ENCODE results near the gene KCNMB4. TPM values are rescaled to one million over a fixed set of nuclear protein-coding genes. Genes with fewer than 3 reads are reported as not detected.

The KCNMB4 gene
- total RNA-seq, 1 experiment from 2014 or later, result 0.23 TPM

DNA sequence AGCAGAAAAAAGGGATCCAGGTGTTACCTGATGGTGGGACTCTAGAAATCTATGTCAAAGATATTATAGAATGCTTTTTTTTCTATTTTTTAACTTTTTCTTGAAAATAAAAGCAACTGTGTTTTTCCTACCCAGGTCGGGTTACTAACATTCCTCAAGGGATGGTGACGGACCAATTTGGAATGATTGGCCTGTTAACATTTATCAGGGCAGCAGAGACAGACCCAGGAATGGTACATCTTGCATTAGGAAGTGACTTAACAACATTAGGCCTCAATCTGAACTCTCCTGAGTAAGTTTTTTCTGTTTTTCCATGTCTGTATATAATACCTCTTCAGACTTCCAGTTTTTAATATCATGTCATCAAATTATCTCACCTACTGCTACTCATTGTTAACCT, 27.6 kb upstream of the KCNMB4 start:
- no peak for TF ChIP-seq CTCF (IDR thresholded peaks at IDR 0.05; ENCODE audit: insufficient read depth in 1 of 2, low read depth in 1 of 2, low read length in 1 of 2, severe bottlenecking in 1 of 2, unreplicated experiment in 1 of 2)
- H3K27me3 Mint-ChIP-seq (ENCODE audit: insufficient read depth, unreplicated experiment), result no peaks in the 10 kb centered on the region
- no peaks in the 10 kb centered on the region for H3K9me3 Mint-ChIP-seq (ENCODE audit: unreplicated experiment)
- H3K27ac Mint-ChIP-seq (ENCODE audit: unreplicated experiment), result no peak overlapping the region
- H3K4me3 Mint-ChIP-seq (ENCODE audit: unreplicated experiment), result no peak overlapping the region
- Histone ChIP-seq H3K9me3 (no peaks in the 10 kb centered on the region), H3K36me3 (ENCODE audit: control insufficient read depth, insufficient read depth, low read length) (no peaks in the 10 kb centered on the region; the same call in 1 of the 2 replicates), H3K4me3 (ENCODE audit: low read depth, low read length) (no peak overlapping the region), H3K27me3 (replicated peaks; ENCODE audit: control insufficient read depth, insufficient read depth, low read length) (no peaks in the 10 kb centered on the region), H3K4me1 (no peaks in the 10 kb centered on the region)
- H3K4me1 Mint-ChIP-seq (ENCODE audit: low read depth, unreplicated experiment), result no peaks in the 10 kb centered on the region
- intact Hi-C loops (cut with micrococcal nuclease; ENCODE audit: unreplicated experiment), result no loop called here
- POLR2A ChIA-PET, result no interaction called here
- CTCF ChIA-PET, result no interaction called here
- BruUV-seq (replicated peaks), result no TSS peak
- no peak for DNase-seq
- peaks cover 40% of the 10 kb centered on the region for H3K36me3 Mint-ChIP-seq (ENCODE audit: insufficient read depth, unreplicated experiment)

DNA sequence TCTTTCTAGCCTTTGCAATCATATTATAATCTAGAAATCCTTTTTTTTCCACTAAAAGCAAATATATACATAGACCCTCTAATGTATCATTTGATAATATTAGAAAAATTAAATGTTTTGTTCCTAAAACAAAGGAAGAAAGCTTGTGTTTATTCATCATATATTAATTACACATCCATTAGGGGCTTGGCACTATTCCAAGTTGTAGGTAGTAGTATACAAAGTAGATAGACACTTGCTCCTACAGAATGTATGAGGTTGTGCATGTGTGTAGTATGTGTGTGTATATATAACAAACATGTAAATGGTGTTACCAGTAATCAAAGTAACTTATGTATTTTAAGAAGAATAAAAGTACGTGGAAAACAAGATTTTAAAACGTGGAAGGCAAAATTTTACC, 15.0 kb upstream of the KCNMB4 start:
- intact Hi-C loops (cut with micrococcal nuclease; ENCODE audit: unreplicated experiment), result no loop called here
- POLR2A ChIA-PET, result no interaction called here
- no TSS peak for BruUV-seq (replicated peaks)

DNA sequence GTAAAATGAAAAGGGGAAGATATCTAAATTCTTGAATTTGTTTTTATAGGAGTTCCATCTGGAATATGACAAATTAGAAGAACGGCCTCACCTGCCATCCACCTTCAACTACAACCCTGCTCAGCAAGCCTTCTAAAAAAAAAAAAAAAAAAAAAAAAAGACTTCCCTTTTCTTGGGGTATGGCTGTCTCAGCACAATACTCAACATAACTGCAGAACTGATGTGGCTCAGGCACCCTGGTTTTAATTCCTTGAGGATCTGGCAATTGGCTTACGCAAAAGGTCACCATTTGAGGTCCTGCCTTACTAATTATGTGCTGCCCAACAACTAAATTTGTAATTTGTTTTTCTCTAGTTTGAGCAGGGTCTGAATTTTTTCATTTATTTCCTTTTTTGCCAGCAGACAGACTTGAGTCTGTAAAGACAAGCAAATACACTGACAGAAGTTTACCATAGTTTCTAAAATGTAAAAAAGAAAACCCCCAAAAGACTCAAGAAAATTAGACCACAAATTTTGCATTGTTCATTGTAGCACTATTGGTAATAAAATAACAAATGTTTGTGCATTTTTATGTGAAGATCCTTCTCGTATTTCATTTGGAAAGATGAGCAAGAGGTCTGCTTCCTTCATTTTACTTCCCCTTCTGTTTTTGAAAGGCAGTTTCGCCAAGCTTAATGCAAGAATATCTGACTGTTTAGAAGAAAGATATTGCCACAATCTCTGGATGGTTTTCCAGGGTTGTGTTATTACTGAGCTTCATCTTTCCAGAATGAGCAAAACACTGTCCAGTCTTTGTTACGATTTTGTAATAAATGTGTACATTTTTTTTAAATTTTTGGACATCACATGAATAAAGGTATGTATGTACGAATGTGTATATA, 12.1 kb upstream of the KCNMB4 start:
- Histone ChIP-seq H3K4me1 (no peaks in the 10 kb centered on the region), H3K36me3 (ENCODE audit: control insufficient read depth, insufficient read depth, low read length) (no peaks in the 10 kb centered on the region), H3K9me3 (no peaks in the 10 kb centered on the region), H3K27me3 (replicated peaks; ENCODE audit: control insufficient read depth, insufficient read depth, low read length) (no peaks in the 10 kb centered on the region), H3K4me3 (ENCODE audit: low read depth, low read length) (no peak overlapping the region)
- H3K9me3 Mint-ChIP-seq (ENCODE audit: unreplicated experiment), result no peaks in the 10 kb centered on the region
- intact Hi-C loops (cut with micrococcal nuclease; ENCODE audit: unreplicated experiment), result no loop called here
- DNase-seq, result no peak
- no peaks in the 10 kb centered on the region for H3K4me1 Mint-ChIP-seq (ENCODE audit: low read depth, unreplicated experiment)
- no peak for TF ChIP-seq CTCF (IDR thresholded peaks at IDR 0.05; ENCODE audit: insufficient read depth in 1 of 2, low read depth in 1 of 2, low read length in 1 of 2, severe bottlenecking in 1 of 2, unreplicated experiment in 1 of 2)
- peaks cover 30% of the 10 kb centered on the region for H3K36me3 Mint-ChIP-seq (ENCODE audit: insufficient read depth, unreplicated experiment)
- no peak overlapping the region for H3K27ac Mint-ChIP-seq (ENCODE audit: unreplicated experiment)
- POLR2A ChIA-PET, result no interaction called here
- no peaks in the 10 kb centered on the region for H3K27me3 Mint-ChIP-seq (ENCODE audit: insufficient read depth, unreplicated experiment)
- CTCF ChIA-PET, result no interaction called here
- BruUV-seq (replicated peaks), result TSS peak; percentile 41
- no peak overlapping the region for H3K4me3 Mint-ChIP-seq (ENCODE audit: unreplicated experiment)

More for the DNA sequence above, 15.0 kb upstream of the KCNMB4 start:
- CTCF ChIA-PET, result no interaction called here
- Histone ChIP-seq H3K36me3 (ENCODE audit: control insufficient read depth, insufficient read depth, low read length) (no peaks in the 10 kb centered on the region), H3K4me1 (no peaks in the 10 kb centered on the region), H3K4me3 (ENCODE audit: low read depth, low read length) (no peak overlapping the region), H3K27me3 (replicated peaks; ENCODE audit: control insufficient read depth, insufficient read depth, low read length) (no peaks in the 10 kb centered on the region), H3K9me3 (no peaks in the 10 kb centered on the region)
- DNase-seq, result no peak
- no peak overlapping the region for H3K4me3 Mint-ChIP-seq (ENCODE audit: unreplicated experiment)
- no peak overlapping the region for H3K27ac Mint-ChIP-seq (ENCODE audit: unreplicated experiment)
- no peaks in the 10 kb centered on the region for H3K9me3 Mint-ChIP-seq (ENCODE audit: unreplicated experiment)
- no peaks in the 10 kb centered on the region for H3K4me1 Mint-ChIP-seq (ENCODE audit: low read depth, unreplicated experiment)
- H3K27me3 Mint-ChIP-seq (ENCODE audit: insufficient read depth, unreplicated experiment), result no peaks in the 10 kb centered on the region
- no peak for TF ChIP-seq CTCF (IDR thresholded peaks at IDR 0.05; ENCODE audit: insufficient read depth in 1 of 2, low read depth in 1 of 2, low read length in 1 of 2, severe bottlenecking in 1 of 2, unreplicated experiment in 1 of 2)
- H3K36me3 Mint-ChIP-seq (ENCODE audit: insufficient read depth, unreplicated experiment), result peaks cover 29% of the 10 kb centered on the region
